CD14-positive monocyte (primary cell): ENCODE measurements around the gene ANKRD39. TPM values are rescaled to one million over a fixed set of nuclear protein-coding genes. Genes with fewer than 3 reads are reported as not detected.
A peak's percentile ranks its signal among the peaks of the same experiment; 100 is the strongest.

Experiments used
- DNase-seq, 3 donors: peaks; one replicate each; pipeline ENCODE4 v3.0.0-alpha.2; 2011 to 2022
- H2AFZ ChIP-seq: 2 replicates; pipeline ENCODE4 v1.6.0; 2012; ENCODE audit warnings: mild to moderate bottlenecking, low read depth, low read length, inconsistent platforms; ENCODE audit not compliant: insufficient read depth, poor library complexity, severe bottlenecking
- H3K27ac ChIP-seq, 2 donors: 1 replicate in 1 of 2; 2 replicates in 1 of 2; pipeline ENCODE4 v1.5.1; 2012 to 2013; ENCODE audit warnings: low read length in 2 of 2, control low read depth in 1 of 2, inconsistent platforms in 1 of 2, low read depth in 1 of 2, mild to moderate bottlenecking in 1 of 2
- H3K27me3 ChIP-seq, 2 donors: one replicate each; pipeline versions ENCODE4 v1.6.0 to v1.6.1; 2011 to 2013; ENCODE audit warnings: low read length in 2 of 2; ENCODE audit not compliant: control insufficient read depth in 2 of 2, insufficient read depth in 2 of 2
- H3K36me3 ChIP-seq, 2 donors: replicated peaks in 1 of 2; 1 replicate in 1 of 2; 2 replicates in 1 of 2; pipeline versions ENCODE4 v1.5.1 to v1.6.1; 2012 to 2013; ENCODE audit warnings: low read length in 2 of 2, control low read depth in 1 of 2, inconsistent platforms in 1 of 2, mild to moderate bottlenecking in 1 of 2; ENCODE audit not compliant: insufficient read depth in 2 of 2, control insufficient read depth in 1 of 2
- H3K4me1 ChIP-seq, 2 donors: 1 replicate in 1 of 2; 2 replicates in 1 of 2; pipeline versions ENCODE4 v1.5.1 to v1.6.1; 2012 to 2013; ENCODE audit warnings: low read length in 2 of 2, control low read depth in 1 of 2, inconsistent platforms in 1 of 2, mild to moderate bottlenecking in 1 of 2, moderate library complexity in 1 of 2; ENCODE audit not compliant: insufficient read depth in 2 of 2, control insufficient read depth in 1 of 2
- H3K4me2 ChIP-seq: replicated peaks from 2 replicates; pipeline ENCODE3; 2012; ENCODE audit warnings: low read length, moderate library complexity, mild to moderate bottlenecking; ENCODE audit not compliant: poor library complexity, severe bottlenecking; ENCODE audit errors: extremely low read depth
- H3K4me3 ChIP-seq, 3 experiments: fragments of 200-600 bp in 1 of 3; sonication (generic) in 1 of 3; replicated peaks in 1 of 3; 1 replicate in 2 of 3; 2 replicates in 1 of 3; pipeline ENCODE4 v1.5.1; 2011 to 2013; ENCODE audit warnings: low read length in 3 of 3, mild to moderate bottlenecking in 3 of 3, control low read depth in 2 of 3, low read depth in 2 of 3, inconsistent platforms in 1 of 3, moderate library complexity in 1 of 3
- H3K79me2 ChIP-seq: 2 replicates; pipeline ENCODE4 v1.6.0; 2012; ENCODE audit warnings: mild to moderate bottlenecking, control low read depth, inconsistent platforms, low read length, moderate library complexity; ENCODE audit not compliant: insufficient read depth
- H3K9ac ChIP-seq: 2 replicates; pipeline ENCODE4 v1.6.0; 2017; ENCODE audit warnings: low read length, mild to moderate bottlenecking; ENCODE audit not compliant: insufficient read depth, poor library complexity, severe bottlenecking
- H3K9me3 ChIP-seq, 2 donors: replicated peaks in 1 of 2; 1 replicate in 1 of 2; 2 replicates in 1 of 2; pipeline versions ENCODE4 v1.5.1 to v1.6.1; 2012 to 2013; ENCODE audit warnings: low read length in 2 of 2, control low read depth in 1 of 2; ENCODE audit not compliant: control insufficient read depth in 1 of 2, insufficient read depth in 1 of 2
- H4K20me1 ChIP-seq: 2 replicates; pipeline ENCODE4 v1.6.0; 2012; ENCODE audit warnings: mild to moderate bottlenecking, low read length, control low read depth, moderate library complexity; ENCODE audit not compliant: insufficient read depth
- H3K27ac Mint-ChIP-seq, 7 donors: one replicate each; pipeline ENCODE4 v1.8.0; 2020; ENCODE audit warnings: mild to moderate bottlenecking in 7 of 7, mixed read lengths in 7 of 7, moderate library complexity in 6 of 7, inconsistent platforms in 2 of 7
- H3K27me3 Mint-ChIP-seq, 3 donors: one replicate each; pipeline ENCODE4 v1.8.0; 2021 to 2022; ENCODE audit warnings: low read depth in 3 of 3, mild to moderate bottlenecking in 3 of 3, mixed read lengths in 3 of 3, moderate library complexity in 3 of 3, inconsistent platforms in 1 of 3
- H3K36me3 Mint-ChIP-seq, 2 donors: one replicate each; pipeline ENCODE4 v1.8.0; 2020; ENCODE audit warnings: mixed read lengths in 2 of 2, inconsistent platforms in 1 of 2, mild to moderate bottlenecking in 1 of 2
- H3K4me1 Mint-ChIP-seq: one replicate; pipeline ENCODE4 v1.8.0; 2020; ENCODE audit warnings: mild to moderate bottlenecking, mixed read lengths
- H3K4me3 Mint-ChIP-seq, 2 donors: one replicate each; pipeline ENCODE4 v1.8.0; 2020; ENCODE audit warnings: mild to moderate bottlenecking in 2 of 2, mixed read lengths in 2 of 2, moderate library complexity in 1 of 2
- H3K9me3 Mint-ChIP-seq, 7 donors: one replicate each; pipeline ENCODE4 v1.8.0; 2020 to 2022; ENCODE audit warnings: mixed read lengths in 7 of 7, mild to moderate bottlenecking in 6 of 7, moderate library complexity in 6 of 7, inconsistent platforms in 2 of 7
- WGBS: methylation state at CpG from one replicate; pipeline ENCODE4 v1.1.5; 2013; ENCODE audit warnings: missing lambda C conversion rate; ENCODE audit not compliant: insufficient coverage; 5-methylcytosine and 5-hydroxymethylcytosine counted together
- intact Hi-C, 2 donors: fragments of 100-400 bp; cut with micrococcal nuclease; formaldehyde crosslinking; loops; one replicate each; pipeline versions ENCODE4 v1.15.0 to v1.15.1; 2023
- polyA plus RNA-seq, 3 donors: library from polyadenylated mRNA; depleted of rRNA in 1 of 3; unstranded in 2 of 3; stranded (reverse) in 1 of 3; fragments of 300-500 nt in 2 of 3; fragments of >200 nt in 1 of 3; fragmentation: Illumina TruSeq in 2 of 3; gene quantifications; 1 replicate in 2 of 3; 2 replicates in 1 of 3; pipeline ENCODE4 v1.2.3, GENCODE V29; 2012 to 2021
- TF ChIP-seq, protein P1 (sequence below): fragments of 200-600 bp; IDR thresholded peaks from one replicate; pipeline ENCODE4 v1.8.0; 2022; ENCODE audit warnings: antibody characterized with exemption, mild to moderate bottlenecking

ANKRD39 gene
- polyA plus RNA-seq, 3 donors, result 6.2 to 9.7 (median 9.0) TPM

DNA sequence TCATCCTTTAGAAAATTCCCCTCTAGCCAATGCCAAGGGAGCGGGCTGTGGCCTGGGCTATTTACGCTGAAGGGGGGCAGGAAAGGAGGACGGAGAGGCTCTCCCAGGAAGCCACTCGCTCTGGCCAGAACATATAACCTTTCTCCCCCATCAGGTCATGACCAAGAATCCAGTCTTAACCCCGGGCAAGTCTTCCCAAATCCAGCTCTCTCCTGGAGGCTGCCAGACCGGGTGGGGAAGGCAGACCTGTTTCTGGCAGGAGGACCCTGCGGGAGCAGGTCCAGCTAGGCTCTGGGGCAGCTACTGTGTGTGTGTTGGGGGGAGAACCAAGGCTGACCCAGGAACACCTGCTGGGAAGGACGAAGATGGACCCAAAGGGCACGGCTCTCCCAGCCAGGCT, 25.5 kb upstream of the ANKRD39 start:
- Histone ChIP-seq H3K4me2 (no peak overlapping the region), H4K20me1 (peaks cover 2% of the 10 kb centered on the region), H3K4me1 (peaks cover 37 to 39% of the 10 kb centered on the region in 2 donors), H2AFZ (no peak overlapping the region), H3K79me2 (no peaks in the 10 kb centered on the region), H3K27me3 (peaks cover 0 to 81% of the 10 kb centered on the region in 2 donors), H3K27ac (no peak overlapping the region), H3K4me3 (no peak overlapping the region), H3K9ac (no peak overlapping the region), H3K36me3 (no peaks in the 10 kb centered on the region), H3K9me3 (no peaks in the 10 kb centered on the region)
- H3K27ac Mint-ChIP-seq, result peak overlapping the region in 1 of 7 donors; percentile 68
- WGBS, result 91% methylated on average over 6 of the region's 9 CpGs
- peaks cover 27% of the 10 kb centered on the region for H3K4me1 Mint-ChIP-seq
- H3K36me3 Mint-ChIP-seq, result peaks cover 3 to 7% of the 10 kb centered on the region in 2 donors
- intact Hi-C loops, result no loop called here
- no peak for DNase-seq
- peaks cover 71 to 96% (median 76%) of the 10 kb centered on the region in 3 donors for H3K27me3 Mint-ChIP-seq
- TF ChIP-seq, protein P1, sequence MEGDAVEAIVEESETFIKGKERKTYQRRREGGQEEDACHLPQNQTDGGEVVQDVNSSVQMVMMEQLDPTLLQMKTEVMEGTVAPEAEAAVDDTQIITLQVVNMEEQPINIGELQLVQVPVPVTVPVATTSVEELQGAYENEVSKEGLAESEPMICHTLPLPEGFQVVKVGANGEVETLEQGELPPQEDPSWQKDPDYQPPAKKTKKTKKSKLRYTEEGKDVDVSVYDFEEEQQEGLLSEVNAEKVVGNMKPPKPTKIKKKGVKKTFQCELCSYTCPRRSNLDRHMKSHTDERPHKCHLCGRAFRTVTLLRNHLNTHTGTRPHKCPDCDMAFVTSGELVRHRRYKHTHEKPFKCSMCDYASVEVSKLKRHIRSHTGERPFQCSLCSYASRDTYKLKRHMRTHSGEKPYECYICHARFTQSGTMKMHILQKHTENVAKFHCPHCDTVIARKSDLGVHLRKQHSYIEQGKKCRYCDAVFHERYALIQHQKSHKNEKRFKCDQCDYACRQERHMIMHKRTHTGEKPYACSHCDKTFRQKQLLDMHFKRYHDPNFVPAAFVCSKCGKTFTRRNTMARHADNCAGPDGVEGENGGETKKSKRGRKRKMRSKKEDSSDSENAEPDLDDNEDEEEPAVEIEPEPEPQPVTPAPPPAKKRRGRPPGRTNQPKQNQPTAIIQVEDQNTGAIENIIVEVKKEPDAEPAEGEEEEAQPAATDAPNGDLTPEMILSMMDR, result no peak
- peak overlapping the region; percentile 37 to 57 for H3K4me3 Mint-ChIP-seq
- H3K9me3 Mint-ChIP-seq, result peaks cover 0 to 5% (median 0%) of the 10 kb centered on the region in 7 donors

- no peak overlapping the region for H3K9ac ChIP-seq
- Mint-ChIP-seq H3K27me3 (peaks cover 74 to 97% (median 79%) of the 10 kb centered on the region in 3 donors), H3K4me3 (peak overlapping the region in 1 of 2 donors; percentile 37), H3K9me3 (peaks cover 0 to 5% (median 0%) of the 10 kb centered on the region in 7 donors), H3K36me3 (peaks cover 3 to 5% of the 10 kb centered on the region in 2 donors), H3K4me1 (peaks cover 23% of the 10 kb centered on the region), H3K27ac (peak overlapping the region in 1 of 7 donors; percentile 68)
- TF ChIP-seq, protein P1, result no peak
- no peaks in the 10 kb centered on the region for H3K9me3 ChIP-seq
- no peaks in the 10 kb centered on the region for H4K20me1 ChIP-seq
- no peak overlapping the region for H3K4me2 ChIP-seq
- no peak overlapping the region for H2AFZ ChIP-seq
- no peak for DNase-seq
- peaks cover 0 to 85% of the 10 kb centered on the region in 2 donors for H3K27me3 ChIP-seq
- peaks cover 33 to 35% of the 10 kb centered on the region in 2 donors for H3K4me1 ChIP-seq
- H3K27ac ChIP-seq, result no peak overlapping the region
- no peaks in the 10 kb centered on the region for H3K79me2 ChIP-seq
- H3K36me3 ChIP-seq, result no peaks in the 10 kb centered on the region
- WGBS, result 100% methylated on average over 7 of the region's 8 CpGs
- no peak overlapping the region for H3K4me3 ChIP-seq
- intact Hi-C loops, result no loop called here
These were observed 25.1 kb upstream of the ANKRD39 start for GRCh38 chr2:96882906-96883305.
